Epidermal melanocyte (primary cell): Measurements from ENCODE around the gene DTNB.

ENCODE experiments used
- DNase-seq: peaks from one replicate; pipeline ENCODE4 v3.0.0; 2011; ENCODE audit warnings: low spot score; ENCODE audit not compliant: insufficient read length

Gene DTNB

GRCh38 chr2:25505622-25506021, 167.8 kb downstream of the DTNB start:
- no peak for DNase-seq

DNA sequence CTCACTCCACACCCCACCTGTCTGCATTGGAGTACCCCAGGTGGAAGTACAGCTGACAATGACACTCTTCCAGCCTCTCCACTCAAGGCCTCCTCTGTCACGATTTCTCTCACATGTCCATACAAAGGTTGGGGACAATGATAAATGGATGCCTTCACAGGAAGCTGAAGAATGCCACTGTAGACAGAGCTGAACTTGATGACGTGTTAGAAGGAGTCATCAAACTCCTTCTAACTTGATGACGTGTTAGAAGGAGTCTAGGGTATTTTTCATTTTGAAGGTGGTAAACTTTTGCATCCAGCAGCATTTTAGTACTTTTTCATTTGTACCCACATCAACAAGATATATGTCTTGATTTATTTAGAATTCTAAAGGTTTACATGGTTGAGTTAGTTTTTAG, 168.2 kb downstream of the DTNB start:
- DNase-seq = no peak

- DNase-seq = no peak
These were observed 169.1 kb downstream of the DTNB start for GRCh38 chr2:25504266-25504665.

GRCh38 chr2:25499157-25499556, 174.2 kb downstream of the DTNB start:
- DNase-seq = no peak

- no peak for DNase-seq
These were observed 175.4 kb downstream of the DTNB start for GRCh38 chr2:25497918-25498407.

GRCh38 chr2:25497229-25497917, 176.0 kb downstream of the DTNB start:
- DNase-seq = no peak

GRCh38 chr2:25494616-25495015, 178.8 kb downstream of the DTNB start:
- no peak for DNase-seq

DNA sequence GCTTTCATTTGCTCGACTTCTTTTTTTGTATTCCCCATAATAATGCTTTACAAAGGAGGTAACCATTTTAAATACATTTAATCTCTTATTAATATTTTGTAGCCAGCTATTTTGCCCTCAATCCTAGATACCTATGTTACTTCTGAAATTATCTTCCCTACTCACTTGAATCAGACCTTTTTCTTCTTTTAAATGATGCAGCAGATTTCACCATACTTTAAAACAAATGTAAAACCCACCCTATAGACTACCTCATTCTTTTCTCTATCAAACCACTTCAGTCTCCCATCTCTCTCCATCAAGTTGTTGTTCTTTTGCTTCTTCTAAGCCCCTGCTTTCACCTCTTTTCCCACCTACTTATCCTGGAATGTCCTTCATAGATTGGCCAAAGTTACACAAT, 180.2 kb downstream of the DTNB start:
- DNase-seq = no peak

DNA sequence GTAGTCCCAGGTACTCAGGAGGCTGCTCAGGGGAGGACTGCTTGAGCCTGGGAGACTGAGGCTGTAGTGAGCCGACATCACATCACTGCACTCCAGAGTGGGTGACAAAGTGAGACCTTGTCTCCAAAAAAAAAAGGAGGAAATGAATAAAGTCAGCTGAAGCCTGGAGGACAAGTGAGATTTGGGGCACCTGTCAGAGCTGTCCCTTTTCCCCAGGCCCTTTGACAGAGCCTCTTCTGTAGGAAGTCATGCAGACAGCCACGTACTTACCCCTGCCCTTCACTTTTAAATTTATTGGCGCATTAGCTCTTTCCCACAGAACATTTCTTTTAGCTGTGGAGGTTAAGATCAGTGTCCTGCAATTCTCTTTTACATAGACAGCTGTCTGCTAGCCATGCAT, 180.7 kb downstream of the DTNB start:
- DNase-seq = no peak

GRCh38 chr2:25491966-25492532, 181.3 kb downstream of the DTNB start:
- no peak for DNase-seq

DNA sequence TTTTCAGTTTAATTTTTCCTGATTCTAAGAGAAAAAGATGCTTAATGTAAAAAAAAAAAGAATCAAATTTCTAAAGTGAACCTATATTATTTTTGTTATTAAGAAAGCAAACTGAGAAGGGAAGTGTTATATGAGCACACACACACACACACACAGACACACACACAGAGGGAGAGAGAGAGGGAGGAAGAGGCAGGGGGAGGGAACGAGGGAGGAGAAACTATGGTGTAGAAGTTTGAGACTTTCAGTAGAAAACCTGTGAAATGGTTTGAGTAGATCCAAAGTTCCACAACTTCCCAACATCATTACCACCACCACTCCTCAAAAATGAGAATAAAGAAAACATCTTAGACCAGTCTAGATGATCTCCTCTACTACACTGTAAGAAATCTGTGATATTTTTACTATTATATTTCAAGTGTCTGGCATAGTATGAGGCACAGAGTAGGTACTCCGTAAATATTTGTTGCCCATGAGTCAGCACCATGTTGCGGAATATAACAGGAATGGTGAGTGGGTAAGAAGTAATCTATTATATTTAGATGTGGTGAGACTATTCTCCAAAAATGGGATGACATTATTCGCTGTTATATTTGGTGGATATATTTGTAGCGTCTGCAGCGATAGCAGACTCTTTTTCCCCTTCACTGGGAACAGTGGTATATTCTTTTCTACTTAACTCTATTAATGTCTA, 182.2 kb downstream of the DTNB start:
- DNase-seq = no peak

DNA sequence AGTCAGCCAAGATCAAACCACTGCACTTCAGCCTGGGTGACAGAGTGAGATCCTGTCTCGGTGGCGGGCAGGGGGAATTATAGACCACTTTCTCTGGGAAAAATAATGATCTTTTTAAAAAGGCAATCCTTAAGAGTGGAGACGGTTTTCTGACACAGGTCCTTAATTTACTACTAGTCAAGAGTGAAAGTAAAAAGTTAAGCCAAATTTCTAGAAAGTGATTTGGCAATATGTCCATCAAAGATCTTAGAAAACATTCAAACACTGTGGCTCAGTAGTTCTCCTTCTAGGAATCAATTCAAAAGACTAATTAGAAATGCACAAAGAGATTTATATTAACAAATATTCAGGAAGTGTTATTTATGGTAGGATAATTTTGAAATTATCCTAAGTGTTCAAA, 183.2 kb downstream of the DTNB start:
- DNase-seq = no peak

DNA sequence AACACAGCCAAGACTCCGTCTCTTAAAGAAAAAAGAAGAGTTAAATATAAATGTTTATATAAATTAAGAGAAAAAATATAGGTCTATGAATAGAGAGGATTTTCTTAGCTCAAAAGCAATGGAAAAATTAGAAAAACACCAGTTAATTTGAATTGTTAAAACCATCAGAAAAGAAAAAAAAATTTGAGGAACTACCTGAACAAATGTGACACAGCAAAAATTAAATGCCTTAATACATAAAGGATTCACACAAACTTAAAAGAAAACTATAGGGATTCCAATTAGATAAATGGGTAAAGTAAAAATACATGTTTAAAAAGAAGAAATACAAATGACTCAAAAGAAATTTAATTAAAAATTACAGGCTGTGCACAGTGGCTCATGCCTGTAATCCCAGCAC, 183.7 kb downstream of the DTNB start:
- DNase-seq = no peak

DNA sequence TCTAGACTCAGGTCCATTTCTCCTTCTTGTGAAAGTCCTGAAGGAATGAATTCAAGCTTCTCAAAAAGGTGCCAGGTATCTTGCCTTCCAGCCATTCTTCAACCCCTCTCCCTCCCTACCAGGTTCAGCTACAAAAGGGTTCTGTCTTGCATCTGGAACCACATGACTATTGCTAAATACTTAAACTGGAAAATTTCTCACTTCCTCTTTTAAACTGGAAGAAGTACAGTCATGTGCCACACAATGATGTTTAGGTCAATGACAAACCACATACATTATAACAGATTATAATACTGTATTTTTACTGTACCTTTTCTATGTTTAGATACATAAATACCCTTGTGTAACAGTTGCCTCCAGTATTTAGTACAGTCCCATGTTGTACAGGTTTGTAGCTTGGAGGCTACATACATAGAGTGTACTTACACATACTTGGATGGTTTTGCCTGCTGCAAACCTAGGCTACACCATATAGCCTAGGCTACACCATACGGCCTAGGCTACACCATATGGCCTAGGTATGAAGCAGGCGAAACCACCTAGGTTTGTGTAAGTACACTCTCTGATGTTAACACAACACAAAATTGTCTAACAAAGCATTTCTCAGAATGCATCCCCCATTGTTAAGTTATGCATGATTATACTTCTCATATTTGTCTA, 189.6 kb downstream of the DTNB start:
- no peak for DNase-seq

- DNase-seq = no peak
These were observed 191.0 kb downstream of the DTNB start for GRCh38 chr2:25482341-25482740.

DNA sequence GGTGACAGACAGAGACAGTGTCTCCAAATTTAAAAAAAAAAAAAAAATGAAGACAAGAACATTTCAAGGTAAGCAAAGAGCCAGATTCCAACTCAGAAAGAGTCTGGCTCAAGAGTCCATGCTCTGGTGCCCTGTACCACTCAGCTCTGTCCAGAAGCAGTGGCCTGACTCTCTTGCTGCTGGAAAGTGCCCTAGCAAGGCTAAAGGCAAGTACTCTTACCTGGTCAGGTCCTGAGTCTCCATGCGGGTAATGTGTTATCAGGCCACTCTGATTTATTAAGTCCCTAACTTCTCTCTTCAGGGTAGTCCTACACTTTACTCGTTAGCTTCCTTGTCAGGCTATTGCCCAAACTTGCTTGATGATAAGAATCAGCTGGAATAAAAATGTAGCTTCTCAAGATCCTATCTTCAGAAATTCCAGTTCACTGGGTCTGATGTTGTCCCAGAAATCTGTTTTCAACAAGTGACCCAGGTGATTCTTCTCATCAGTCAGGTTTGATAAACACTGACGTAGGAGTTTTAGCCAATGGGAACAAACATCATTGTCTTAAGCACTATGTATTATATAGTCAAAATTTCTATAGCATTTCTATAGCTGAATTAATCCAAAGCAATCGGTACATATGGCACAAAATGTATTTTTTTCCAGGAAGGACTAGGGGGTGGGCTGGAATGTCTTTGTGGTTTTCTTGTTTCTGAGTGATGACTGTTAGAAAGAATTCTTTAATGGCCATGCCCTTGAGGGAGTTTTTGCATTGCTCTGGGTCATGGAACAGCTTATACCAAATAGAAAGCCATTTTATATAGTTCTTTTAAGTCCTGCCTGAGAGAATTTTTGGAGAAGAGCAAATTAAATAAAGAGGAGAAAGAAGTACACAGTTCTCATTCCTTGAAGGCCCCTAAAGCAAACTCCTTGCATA, 191.7 kb downstream of the DTNB start:
- DNase-seq = no peak

DNA sequence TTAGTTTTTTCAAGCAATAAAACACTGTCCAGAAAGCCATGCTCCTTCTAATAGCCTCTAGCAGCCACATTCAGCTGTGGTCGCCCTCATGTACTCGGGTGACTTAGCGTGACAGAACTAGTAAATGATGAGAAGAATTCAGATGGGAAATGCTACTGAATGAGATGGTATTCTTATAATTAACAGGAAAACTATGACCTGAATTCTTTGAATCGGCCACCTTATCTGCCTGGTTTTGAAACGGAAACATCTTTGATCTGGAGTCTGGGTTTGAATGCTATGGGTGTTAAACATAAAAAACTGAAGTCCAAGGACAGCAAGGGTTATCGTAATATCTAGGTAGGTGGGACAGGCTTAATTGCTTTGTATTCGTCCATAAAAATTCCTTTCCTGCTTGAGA, 192.8 kb downstream of the DTNB start:
- DNase-seq = no peak

DNA sequence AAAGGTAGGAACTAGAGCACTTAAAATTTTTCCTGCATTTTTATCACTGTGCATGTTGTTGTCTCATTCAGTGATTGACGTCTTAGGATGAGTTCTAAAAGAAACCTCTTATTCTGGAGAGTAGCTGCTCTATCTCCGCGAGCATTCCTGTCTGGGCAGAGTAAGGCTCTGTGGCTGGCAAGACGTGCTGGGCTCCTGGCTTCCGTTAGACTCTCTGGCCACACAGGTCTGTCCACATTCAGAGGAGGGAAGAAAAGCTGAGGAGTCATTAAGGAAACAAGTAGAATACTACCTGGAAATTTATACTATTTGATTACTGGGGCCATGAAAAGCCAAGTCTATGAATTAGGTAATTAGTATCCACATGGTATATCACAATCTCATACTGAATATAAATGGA, 193.6 kb downstream of the DTNB start:
- no peak for DNase-seq

DNA sequence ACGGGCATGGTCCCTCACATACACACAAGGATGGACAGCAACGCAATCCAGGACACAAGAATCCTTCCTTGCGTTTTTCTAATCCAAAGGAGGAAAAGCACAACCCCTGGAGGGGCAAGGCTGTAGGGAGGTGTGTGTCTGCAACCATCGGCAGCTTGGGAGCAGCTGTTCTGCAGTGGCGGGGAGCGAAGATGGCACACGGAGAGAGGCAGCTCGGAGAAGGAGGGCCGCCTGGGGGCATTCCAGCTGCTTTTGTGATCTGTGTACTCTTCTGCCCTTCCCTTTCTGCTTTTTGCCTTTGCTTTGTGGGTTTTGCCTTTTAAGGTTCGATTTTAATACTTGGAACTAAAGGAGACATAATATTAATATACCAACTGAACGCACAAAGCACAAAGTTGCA, 194.6 kb downstream of the DTNB start:
- no peak for DNase-seq

GRCh38 chr2:25473758-25474340, 199.5 kb downstream of the DTNB start:
- no peak for DNase-seq

DNA sequence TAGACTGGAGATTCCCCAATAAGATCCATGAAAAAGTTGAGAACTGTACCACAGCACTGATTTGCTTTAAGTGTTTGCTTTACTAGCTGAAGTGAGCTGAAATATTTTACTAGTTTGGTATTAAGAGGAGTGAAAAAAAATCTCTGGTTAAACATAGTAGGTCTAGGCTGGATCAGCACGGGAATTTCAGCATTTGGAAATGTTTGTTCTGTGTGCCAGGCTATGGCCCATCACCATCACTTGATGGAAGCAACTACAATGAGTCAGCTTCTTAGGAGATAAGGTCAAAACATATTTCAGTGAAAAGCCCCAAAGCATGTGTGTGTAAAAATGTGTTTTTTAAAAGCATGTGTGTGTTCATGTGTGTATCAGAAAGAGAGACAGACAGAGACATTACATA, 200.2 kb downstream of the DTNB start:
- no peak for DNase-seq
